Transverse colon (tissue), 4 donors: ENCODE results near the gene HTT. TPM values are rescaled to one million over a fixed set of nuclear protein-coding genes. Genes with fewer than 3 reads are reported as not detected.

Experiments used
- DNase-seq: peaks from one replicate; pipeline ENCODE4 v3.0.0-alpha.2; 2019
- H3K27ac ChIP-seq, 4 donors: fragments of 200-600 bp; sonication (generic); 2 replicates each; pipeline ENCODE4 v1.5.1; 2016 to 2018; ENCODE audit warnings: inconsistent platforms in 4 of 4
- H3K27me3 ChIP-seq: fragments of 200-600 bp; sonication (generic); 2 replicates; pipeline ENCODE4 v1.5.1; 2017; ENCODE audit warnings: inconsistent platforms
- H3K36me3 ChIP-seq, 4 donors: fragments of 200-600 bp; sonication (generic); 2 replicates each; pipeline ENCODE4 v1.5.1; 2017 to 2019; ENCODE audit warnings: inconsistent platforms in 4 of 4
- H3K4me1 ChIP-seq, 4 donors: fragments of 200-600 bp; sonication (generic); 2 replicates each; pipeline ENCODE4 v1.5.1; 2017 to 2020; ENCODE audit warnings: inconsistent platforms in 4 of 4
- H3K4me3 ChIP-seq, 4 donors: fragments of 200-600 bp; sonication (generic); 1 replicate in 1 of 4; 2 replicates in 3 of 4; pipeline versions ENCODE4 v1.5.1 to v1.6.1; 2017 to 2019; ENCODE audit warnings: inconsistent platforms in 4 of 4
- H3K9me3 ChIP-seq, 2 donors: fragments of 200-600 bp; sonication (generic); 2 replicates each; pipeline ENCODE4 v1.5.1; 2017 to 2019; ENCODE audit warnings: inconsistent platforms in 2 of 2
- CTCF ChIP-seq, 5 experiments: fragments of 200-600 bp in 3 of 5; fragments of 450-650 bp in 2 of 5; sonication (generic) in 3 of 5; IDR thresholded peaks; 1 replicate in 2 of 5; 2 replicates in 3 of 5; pipeline ENCODE4 v1.5.1; 2016 to 2017; ENCODE audit warnings: antibody characterized with exemption in 5 of 5, inconsistent platforms in 3 of 5, mild to moderate bottlenecking in 2 of 5, moderate library complexity in 1 of 5
- EP300 ChIP-seq: sonication (generic); formaldehyde crosslinking; IDR thresholded peaks from one replicate; pipeline ENCODE4 v1.6.1; 2017; ENCODE audit warnings: antibody characterized with exemption, low read depth
- POLR2A ChIP-seq: fragments of 450-650 bp; IDR thresholded peaks from one replicate; pipeline ENCODE4 v1.6.1; 2016; ENCODE audit warnings: antibody characterized with exemption, mild to moderate bottlenecking, moderate library complexity
- POLR2AphosphoS5 ChIP-seq, 3 donors: sonication (generic); formaldehyde crosslinking; IDR thresholded peaks; one replicate each; pipeline ENCODE4 v1.6.1; 2016; ENCODE audit warnings: antibody characterized with exemption in 3 of 3
- WGBS, 2 donors: methylation state at CpG; one replicate each; pipeline ENCODE4 v1.1.5; 2018; ENCODE audit warnings: low coverage in 1 of 2; 5-methylcytosine and 5-hydroxymethylcytosine counted together
- in situ Hi-C, 4 donors: fragments of 200-750 bp; cut with MboI; loops; one replicate each; pipeline versions ENCODE4 v1.15.0 to v1.15.1; 2017; ENCODE audit warnings: low sequenced_read_pairs in 3 of 4, low pct_ligation_motif_present in 1 of 4, low pct_unique_long_range_greater_than_20kb in 1 of 4
- intact Hi-C: fragments of 100-400 bp; cut with DNase I; formaldehyde crosslinking; loops from one replicate; pipeline ENCODE4 v1.15.1; 2023; ENCODE audit warnings: low total_unique reads
- total RNA-seq, 4 donors: library from RNA; depleted of rRNA; stranded (reverse); fragments of >200 nt; gene quantifications; one replicate each; pipeline ENCODE4 v1.1.0, GENCODE V29; 2016

HTT gene
- total RNA-seq, 4 donors from 2014 or later: 40.0 to 111 (median 79.4) TPM

GRCh38 chr4:3035674-3036073 lies 38.8 kb upstream of the HTT start:
- Histone ChIP-seq H3K4me3 (no peak overlapping the region), H3K27me3 (no peaks in the 10 kb centered on the region), H3K9me3 (no peaks in the 10 kb centered on the region), H3K27ac (no peak overlapping the region), H3K4me1 (peaks cover 0 to 14% (median 7%) of the 10 kb centered on the region in 4 donors), H3K36me3 (no peaks in the 10 kb centered on the region)
- DNase-seq: no peak
- TF ChIP-seq POLR2A (no peak), CTCF (IDR thresholded peaks at IDR 0.05) (no peak), POLR2AphosphoS5 (IDR thresholded peaks at IDR 0.05) (no peak), EP300 (no peak)
- in situ Hi-C loops (no loop called here), intact Hi-C loops (loop anchor here (10.0 kb wide), 1 partner anchor 61 kb away; no protein-coding TSS in a partner anchor)
- WGBS, 2 donors: 76 to 92% methylated on average over 2 to 6 of the region's 6 CpGs

- intact Hi-C loops (loop anchor here (10.0 kb wide), 1 partner anchor 62 kb away; no protein-coding TSS in a partner anchor), in situ Hi-C loops (no loop called here)
- H3K36me3 ChIP-seq: no peaks in the 10 kb centered on the region
- peaks cover 0 to 20% (median 9%) of the 10 kb centered on the region in 4 donors for H3K4me1 ChIP-seq
- no peaks in the 10 kb centered on the region for H3K27me3 ChIP-seq
- TF ChIP-seq POLR2AphosphoS5 (IDR thresholded peaks at IDR 0.05) (no peak), CTCF (IDR thresholded peaks at IDR 0.05) (no peak), EP300 (no peak), POLR2A (no peak)
- no peak overlapping the region for H3K4me3 ChIP-seq
- H3K9me3 ChIP-seq: no peaks in the 10 kb centered on the region
- H3K27ac ChIP-seq: no peak overlapping the region
- whole genome bisulfite sequencing, 2 donors: 84% methylated on average over 21 of the region's 21 CpGs; no CpG with 5 or more reads in 1 of the 2 donors
- no peak for DNase-seq
Measured at GRCh38 chr4:3036131-3036952, 38.1 kb upstream of the HTT start.

- peaks cover 0 to 31% (median 13%) of the 10 kb centered on the region in 4 donors for H3K4me1 ChIP-seq
- intact Hi-C loops (loop anchor here (10.0 kb wide), 1 partner anchor 63 kb away; no protein-coding TSS in a partner anchor), in situ Hi-C loops (no loop called here)
- WGBS, 2 donors: 27 to 37% methylated on average over 3 to 6 of the region's 6 CpGs
- no peaks in the 10 kb centered on the region for H3K36me3 ChIP-seq
- TF ChIP-seq CTCF (IDR thresholded peaks at IDR 0.05): no peak
- no peak for TF ChIP-seq EP300
- TF ChIP-seq POLR2A: no peak
- TF ChIP-seq POLR2AphosphoS5 (IDR thresholded peaks at IDR 0.05): no peak
- H3K27me3 ChIP-seq: no peaks in the 10 kb centered on the region
- H3K4me3 ChIP-seq: peak overlapping the region in 1 of 4 donors; percentile 31
- no peak for DNase-seq
- no peak overlapping the region for H3K27ac ChIP-seq
- no peaks in the 10 kb centered on the region for H3K9me3 ChIP-seq
Measured at GRCh38 chr4:3037957-3038461, 36.5 kb upstream of the HTT start.

- no peak overlapping the region for H3K27ac ChIP-seq
- in situ Hi-C loops: no loop called here
- intact Hi-C loops: loop anchor here (10.0 kb wide), 2 partner anchors 65 to 275 kb away; no protein-coding TSS in a partner anchor
- H3K36me3 ChIP-seq: no peaks in the 10 kb centered on the region
- H3K4me3 ChIP-seq: no peak overlapping the region
- no peak for TF ChIP-seq EP300
- TF ChIP-seq POLR2AphosphoS5 (IDR thresholded peaks at IDR 0.05): no peak
- no peak for TF ChIP-seq POLR2A
- TF ChIP-seq CTCF (IDR thresholded peaks at IDR 0.05): no peak
- no peaks in the 10 kb centered on the region for H3K27me3 ChIP-seq
- no peak for DNase-seq
- H3K9me3 ChIP-seq: no peaks in the 10 kb centered on the region
- H3K4me1 ChIP-seq: peaks cover 0 to 36% (median 16%) of the 10 kb centered on the region in 4 donors
- WGBS, 2 donors: 82 to 84% methylated on average over 3 to 8 of the region's 8 CpGs
Measured at GRCh38 chr4:3039706-3040366, 34.6 kb upstream of the HTT start.
